Activated CD8-positive, alpha-beta T cell treated with anti-CD3 and anti-CD28 coated beads, Interleukin-2, amount 10 ng/mL, durations not matched to agents 7 days and 5 days (primary cell): ENCODE data around the gene WDFY4. TPM values are rescaled to one million over a fixed set of nuclear protein-coding genes. Genes with fewer than 3 reads are reported as not detected.

Source experiments
- ATAC-seq: fragments of 150-1000 bp; cut with Tn5 transposase; one replicate; pipeline ENCODE4 v1.10.0; 2021; ENCODE audit warnings: moderate library complexity
- CTCF ChIA-PET: fragments of 350-600 bp; sonication (Branson Sonifier 250); formaldehyde crosslinking; loops from one replicate; lab custom pipeline; 2021; ENCODE audit warnings: antibody characterized with exemption; lab: Charles Lee
- POLR2A ChIA-PET: fragments of 350-600 bp; sonication (Branson Sonifier 250); formaldehyde crosslinking; loops from one replicate; lab custom pipeline; 2021; ENCODE audit warnings: antibody characterized with exemption; lab: Charles Lee
- DNase-seq: peaks from one replicate; pipeline ENCODE4 v3.0.0-alpha.2; 2020
- H3K27ac Mint-ChIP-seq: one replicate; pipeline ENCODE4 v1.8.0; 2021; ENCODE audit warnings: mild to moderate bottlenecking, mixed read lengths
- H3K27me3 Mint-ChIP-seq: one replicate; pipeline ENCODE4 v1.8.0; 2021; ENCODE audit warnings: low read depth, mixed read lengths
- H3K36me3 Mint-ChIP-seq: one replicate; pipeline ENCODE4 v1.8.0; 2021; ENCODE audit warnings: low read depth, mixed read lengths
- H3K4me1 Mint-ChIP-seq: one replicate; pipeline ENCODE4 v1.8.0; 2021; ENCODE audit warnings: low read depth, mixed read lengths
- H3K4me3 Mint-ChIP-seq: one replicate; pipeline ENCODE4 v1.8.0; 2021; ENCODE audit warnings: mild to moderate bottlenecking, mixed read lengths
- H3K9me3 Mint-ChIP-seq: one replicate; pipeline ENCODE4 v1.8.0; 2022; ENCODE audit warnings: mixed read lengths; ENCODE audit not compliant: insufficient read depth
- total RNA-seq, 2 experiments: library from RNA; stranded (reverse); gene quantifications; one replicate each; pipeline ENCODE4 v1.2.3, GENCODE V29; 2021

Gene WDFY4
- total RNA-seq, 2 experiments from 2014 or later, result 0.16 to 0.37 TPM

DNA sequence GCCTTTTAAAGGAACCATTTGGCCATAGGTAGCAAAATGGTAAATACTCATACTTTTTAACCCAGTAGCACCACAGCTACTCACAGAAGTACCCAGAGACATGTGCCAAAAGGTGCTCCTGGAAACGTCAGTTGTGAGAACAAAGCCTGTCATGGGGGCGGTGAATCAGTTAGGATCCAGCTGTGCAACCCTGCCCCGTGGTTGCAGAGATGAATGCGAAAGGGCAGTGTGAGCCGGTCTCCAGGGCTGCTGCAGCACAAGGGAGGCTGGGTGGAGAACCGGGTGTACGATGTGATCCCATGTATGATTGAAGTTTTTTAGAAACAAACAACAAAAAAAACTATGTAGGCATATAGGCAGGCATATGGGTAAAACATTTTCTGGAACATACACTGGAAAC, 256.3 kb downstream of the WDFY4 start:
- Mint-ChIP-seq H3K27ac (no peak overlapping the region), H3K9me3 (no peaks in the 10 kb centered on the region), H3K4me3 (no peak overlapping the region), H3K4me1 (no peaks in the 10 kb centered on the region), H3K36me3 (no peaks in the 10 kb centered on the region), H3K27me3 (peaks cover 2% of the 10 kb centered on the region)
- DNase-seq (no peak), ATAC-seq (no peak)
- POLR2A ChIA-PET, result no interaction called here
- CTCF ChIA-PET, result no interaction called here

DNA sequence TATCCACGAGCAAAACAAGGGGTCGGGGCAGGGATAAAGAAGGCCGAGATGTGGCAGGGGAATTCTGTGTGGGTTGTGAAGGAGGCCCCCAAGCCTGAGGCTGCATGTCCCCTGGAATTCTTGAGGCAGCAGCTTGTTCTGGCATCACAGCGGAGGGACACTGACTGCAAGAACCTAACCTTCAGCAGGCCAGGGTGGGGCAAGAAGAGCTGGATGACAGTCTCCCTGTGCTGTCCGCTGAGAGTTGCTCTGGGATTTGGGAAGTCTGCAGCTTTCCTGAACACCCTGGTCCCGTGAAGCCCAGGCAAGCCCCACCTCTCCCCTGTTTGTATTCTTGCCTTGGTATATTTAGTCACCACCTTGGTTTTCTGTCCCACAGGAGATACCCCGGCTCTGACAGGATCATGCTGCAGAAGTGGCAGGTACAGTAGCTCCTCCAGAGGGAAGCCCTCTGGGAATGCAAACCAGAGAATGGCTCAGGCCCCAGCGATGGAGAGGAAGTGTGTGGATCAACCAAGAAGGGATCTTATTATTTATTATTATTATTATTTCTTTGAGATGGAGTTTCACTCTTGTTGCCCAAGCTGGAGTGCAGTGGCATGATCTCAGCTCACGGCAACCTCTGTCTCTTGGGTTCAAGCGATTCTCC, 256.9 kb downstream of the WDFY4 start:
- no peaks in the 10 kb centered on the region for H3K4me1 Mint-ChIP-seq
- ChIA-PET POLR2A (no interaction called here), CTCF (no interaction called here)
- DNase-seq (no peak), ATAC-seq (no peak)
- no peaks in the 10 kb centered on the region for H3K36me3 Mint-ChIP-seq
- H3K27me3 Mint-ChIP-seq, result peaks cover 2% of the 10 kb centered on the region
- H3K27ac Mint-ChIP-seq, result no peak overlapping the region
- H3K4me3 Mint-ChIP-seq, result no peak overlapping the region
- no peaks in the 10 kb centered on the region for H3K9me3 Mint-ChIP-seq

DNA sequence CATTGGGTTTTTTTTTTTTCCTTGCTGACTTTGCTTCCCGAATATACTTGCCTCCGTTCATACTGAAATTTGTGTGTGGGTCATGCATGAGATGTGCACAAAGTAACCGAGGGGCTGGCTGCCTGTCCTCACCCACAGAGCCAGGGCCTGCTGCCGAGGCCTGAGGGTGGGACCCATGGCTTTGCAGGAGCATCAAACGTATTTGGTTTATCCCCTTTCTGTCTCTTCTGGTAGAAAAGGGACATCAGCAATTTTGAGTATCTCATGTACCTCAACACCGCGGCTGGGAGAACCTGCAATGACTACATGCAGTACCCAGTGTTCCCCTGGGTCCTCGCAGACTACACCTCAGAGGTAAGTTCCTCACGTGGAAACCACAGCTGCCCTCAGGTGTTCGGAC, 258.4 kb downstream of the WDFY4 start:
- H3K36me3 Mint-ChIP-seq, result no peaks in the 10 kb centered on the region
- no peak for ATAC-seq
- H3K9me3 Mint-ChIP-seq, result no peaks in the 10 kb centered on the region
- no peak for DNase-seq
- peaks cover 2% of the 10 kb centered on the region for H3K27me3 Mint-ChIP-seq
- POLR2A ChIA-PET, result no interaction called here
- H3K27ac Mint-ChIP-seq, result no peak overlapping the region
- no peak overlapping the region for H3K4me3 Mint-ChIP-seq
- CTCF ChIA-PET, result no interaction called here
- H3K4me1 Mint-ChIP-seq, result no peaks in the 10 kb centered on the region

DNA sequence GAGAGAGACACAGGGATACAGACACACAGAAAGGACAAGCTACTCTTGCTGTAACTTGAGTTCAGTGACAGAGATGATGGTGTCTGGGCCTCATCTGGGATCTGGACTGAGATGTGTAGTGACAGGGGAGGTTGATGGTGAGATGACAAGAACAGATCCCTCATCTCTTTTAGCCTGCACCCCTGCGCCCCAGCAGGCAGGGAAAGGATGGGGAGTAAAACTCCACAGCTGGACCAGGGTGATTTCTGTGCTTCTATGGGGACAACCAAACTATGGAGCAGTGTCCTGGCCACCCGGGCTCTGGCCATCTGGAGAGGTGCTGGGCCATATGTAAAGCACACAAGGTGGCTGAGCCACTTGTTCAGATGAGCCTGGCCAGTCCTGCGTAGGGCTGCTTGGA, 259.5 kb downstream of the WDFY4 start:
- Mint-ChIP-seq H3K36me3 (no peaks in the 10 kb centered on the region), H3K27ac (no peak overlapping the region), H3K4me3 (no peak overlapping the region), H3K4me1 (no peaks in the 10 kb centered on the region), H3K9me3 (no peaks in the 10 kb centered on the region), H3K27me3 (peaks cover 2% of the 10 kb centered on the region)
- ATAC-seq, result no peak
- ChIA-PET CTCF (no interaction called here), POLR2A (no interaction called here)
- no peak for DNase-seq

DNA sequence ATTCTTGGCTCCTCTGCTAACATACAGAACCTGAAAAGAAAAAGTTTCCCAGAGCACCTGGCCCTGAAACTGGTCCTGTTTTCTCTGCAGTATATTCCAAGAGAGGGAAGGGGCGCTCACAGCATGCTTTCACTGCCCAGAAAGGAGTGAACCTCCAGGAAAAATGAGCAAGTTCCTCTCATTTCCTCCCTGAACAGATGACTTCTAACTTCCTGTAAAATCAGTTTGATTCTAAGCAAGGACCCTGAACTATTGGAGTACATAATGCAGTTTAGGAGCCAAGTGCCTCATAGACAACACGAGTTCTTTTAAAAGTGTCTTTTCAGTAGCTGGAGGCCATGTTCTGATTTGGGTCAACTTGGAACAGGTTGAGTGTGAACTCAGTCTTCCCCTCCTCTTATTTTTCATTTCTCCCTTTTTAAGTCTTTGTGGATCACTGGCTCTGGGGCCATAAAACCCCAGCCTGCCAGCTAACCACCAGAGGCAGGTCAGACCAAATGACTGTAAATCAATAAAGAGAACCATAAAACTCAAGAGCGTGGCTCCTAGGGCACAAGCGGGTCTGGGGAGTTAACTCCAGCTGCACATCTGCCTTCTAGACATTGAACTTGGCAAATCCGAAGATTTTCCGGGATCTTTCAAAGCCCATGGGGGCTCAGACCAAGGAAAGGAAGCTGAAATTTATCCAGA, 260.9 kb downstream of the WDFY4 start:
- Mint-ChIP-seq H3K9me3 (no peaks in the 10 kb centered on the region), H3K4me3 (no peak overlapping the region), H3K27me3 (no peaks in the 10 kb centered on the region), H3K36me3 (no peaks in the 10 kb centered on the region), H3K4me1 (no peaks in the 10 kb centered on the region), H3K27ac (no peak overlapping the region)
- no peak for ATAC-seq
- ChIA-PET CTCF (interaction anchor here (1.2 kb wide), 1 partner anchor 287 kb away, joined by 3 read pairs; no protein-coding TSS in a partner anchor), POLR2A (no interaction called here)
- no peak for DNase-seq

DNA sequence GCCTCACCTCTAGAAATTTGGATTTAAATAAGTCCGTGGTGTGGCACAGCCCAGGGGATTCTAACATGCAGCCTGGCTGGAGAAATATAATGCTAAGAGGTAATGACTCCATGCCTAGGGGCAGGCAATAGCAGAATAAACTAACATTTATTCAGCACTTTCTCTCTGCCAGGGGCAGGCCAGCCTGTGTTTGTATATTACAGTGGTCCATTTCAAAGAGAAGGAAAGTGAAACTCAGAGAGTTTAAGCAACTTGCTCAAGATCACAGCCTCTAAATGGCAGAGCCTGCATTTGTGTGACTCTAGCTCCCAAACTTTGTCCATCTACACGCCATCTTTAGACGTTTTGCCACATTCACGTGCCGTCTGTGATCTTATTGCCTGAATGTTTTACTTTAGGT, 261.7 kb downstream of the WDFY4 start:
- H3K9me3 Mint-ChIP-seq, result no peaks in the 10 kb centered on the region
- H3K27me3 Mint-ChIP-seq, result no peaks in the 10 kb centered on the region
- no peak overlapping the region for H3K4me3 Mint-ChIP-seq
- no peaks in the 10 kb centered on the region for H3K4me1 Mint-ChIP-seq
- no peak for ATAC-seq
- DNase-seq, result no peak
- CTCF ChIA-PET, result no interaction called here
- POLR2A ChIA-PET, result no interaction called here
- H3K36me3 Mint-ChIP-seq, result no peaks in the 10 kb centered on the region
- H3K27ac Mint-ChIP-seq, result no peak overlapping the region

DNA sequence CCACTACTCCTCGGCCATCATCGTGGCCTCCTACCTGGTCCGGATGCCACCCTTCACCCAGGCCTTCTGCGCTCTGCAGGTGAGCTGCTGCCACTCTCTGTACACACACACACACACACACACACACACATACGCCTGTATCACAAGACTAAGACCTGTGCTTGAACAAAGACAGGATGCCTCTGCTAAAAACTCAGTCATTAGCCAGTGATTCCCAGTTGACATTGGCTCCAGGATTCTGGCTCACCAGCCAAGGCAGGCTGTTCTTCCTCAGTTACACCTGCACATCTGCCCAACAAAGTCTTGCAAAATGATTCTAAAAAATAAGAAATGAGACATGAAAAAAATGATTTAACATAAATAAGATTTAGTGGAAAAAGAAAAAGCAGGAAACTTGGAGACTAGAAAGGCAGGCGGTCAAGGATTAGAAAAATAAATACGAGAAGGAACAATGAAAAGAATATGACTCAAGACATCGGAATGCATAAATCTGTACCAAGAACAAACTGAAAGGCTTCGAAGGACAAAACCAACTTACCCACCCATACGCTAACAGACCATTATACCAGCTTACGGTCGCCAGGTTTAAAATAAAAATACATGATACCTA, 262.3 kb downstream of the WDFY4 start:
- POLR2A ChIA-PET, result no interaction called here
- H3K9me3 Mint-ChIP-seq, result no peaks in the 10 kb centered on the region

DNA sequence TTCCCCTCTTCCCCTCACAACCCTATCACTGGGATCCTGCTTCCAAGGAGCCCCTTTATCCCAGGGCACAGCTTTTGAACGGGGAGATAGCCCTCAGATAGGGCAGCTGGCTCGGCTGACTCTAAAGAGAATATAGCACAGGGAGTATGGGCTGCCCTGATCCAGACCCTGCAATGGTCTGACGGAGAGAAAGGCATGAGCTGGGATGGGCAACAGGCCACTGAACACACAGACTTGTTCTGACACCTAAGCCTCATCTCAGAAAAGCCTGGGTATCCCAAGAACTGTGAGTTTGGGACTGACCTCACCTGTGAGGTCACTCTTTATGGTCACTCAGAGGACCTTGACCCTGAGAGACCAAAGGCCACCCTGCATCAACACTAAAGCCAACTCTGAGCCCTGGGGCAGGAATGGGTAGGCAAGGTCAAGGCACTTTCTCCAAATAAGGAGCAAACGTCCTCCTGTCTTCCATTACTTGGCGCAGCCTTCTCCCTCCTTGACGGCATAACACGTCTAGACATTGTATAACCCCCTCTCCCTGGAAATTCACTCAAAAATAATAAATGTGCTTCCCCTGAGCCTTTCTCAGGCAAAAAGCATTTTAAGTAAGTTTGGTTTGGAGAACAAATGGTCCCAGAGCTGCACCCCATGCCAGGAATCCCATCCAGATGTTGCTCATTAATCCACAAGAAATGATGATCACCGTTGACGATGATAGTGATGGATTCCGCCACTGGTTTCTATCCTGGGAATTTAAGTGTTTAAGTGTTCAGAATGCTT, 263.2 kb downstream of the WDFY4 start:
- no peak for DNase-seq
- Mint-ChIP-seq H3K4me3 (no peak overlapping the region), H3K27ac (no peak overlapping the region), H3K36me3 (no peaks in the 10 kb centered on the region), H3K27me3 (no peaks in the 10 kb centered on the region), H3K9me3 (no peaks in the 10 kb centered on the region), H3K4me1 (no peaks in the 10 kb centered on the region)
- ChIA-PET POLR2A (no interaction called here), CTCF (interaction anchor here (1.1 kb wide), 1 partner anchor 290 kb away, joined by 3 read pairs; no protein-coding TSS in a partner anchor)
- ATAC-seq, result no peak

More for the DNA sequence above, 262.3 kb downstream of the WDFY4 start:
- CTCF ChIA-PET, result interaction anchor here (1.1 kb wide), 1 partner anchor 289 kb away, joined by 3 read pairs; no protein-coding TSS in a partner anchor
- Mint-ChIP-seq H3K27ac (no peak overlapping the region), H3K4me1 (no peaks in the 10 kb centered on the region), H3K4me3 (no peak overlapping the region), H3K36me3 (no peaks in the 10 kb centered on the region), H3K27me3 (no peaks in the 10 kb centered on the region)
- DNase-seq (no peak), ATAC-seq (no peak)

DNA sequence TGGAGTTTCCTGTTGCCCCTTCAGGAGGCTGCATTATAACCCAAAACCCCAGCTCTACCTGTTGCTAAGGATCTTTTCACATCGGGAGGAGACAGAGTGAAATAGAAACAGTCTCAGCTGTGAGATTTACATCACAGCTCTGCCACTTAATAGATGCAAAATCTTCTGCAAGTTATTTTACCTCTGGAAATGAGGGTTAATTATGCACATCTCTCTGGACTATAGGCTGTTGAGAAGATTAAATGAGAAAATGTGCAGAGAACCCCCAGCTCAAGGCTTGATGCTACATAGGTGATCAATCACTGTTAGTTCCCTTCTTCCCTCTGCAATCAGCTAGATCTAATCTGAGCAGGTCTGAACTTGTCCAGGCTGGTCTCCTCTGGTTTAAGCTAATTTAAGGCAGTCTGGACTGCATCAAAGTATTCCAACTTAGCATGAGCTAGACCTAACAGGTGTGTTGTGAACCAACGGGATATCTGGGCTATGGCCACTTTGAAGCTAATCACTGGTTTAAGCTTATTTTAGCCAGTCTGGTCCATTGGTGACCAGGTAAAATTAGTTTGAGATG, 263.9 kb downstream of the WDFY4 start:
- POLR2A ChIA-PET, result no interaction called here
- H3K36me3 Mint-ChIP-seq, result no peaks in the 10 kb centered on the region
- peaks cover 3% of the 10 kb centered on the region for H3K27me3 Mint-ChIP-seq
- DNase-seq (no peak), ATAC-seq (no peak)
- H3K27ac Mint-ChIP-seq, result no peak overlapping the region
- no peaks in the 10 kb centered on the region for H3K4me1 Mint-ChIP-seq
- CTCF ChIA-PET, result interaction anchor here (1.6 kb wide), 1 partner anchor 292 kb away, joined by 5 read pairs; no protein-coding TSS in a partner anchor
- H3K9me3 Mint-ChIP-seq, result no peaks in the 10 kb centered on the region
- no peak overlapping the region for H3K4me3 Mint-ChIP-seq

DNA sequence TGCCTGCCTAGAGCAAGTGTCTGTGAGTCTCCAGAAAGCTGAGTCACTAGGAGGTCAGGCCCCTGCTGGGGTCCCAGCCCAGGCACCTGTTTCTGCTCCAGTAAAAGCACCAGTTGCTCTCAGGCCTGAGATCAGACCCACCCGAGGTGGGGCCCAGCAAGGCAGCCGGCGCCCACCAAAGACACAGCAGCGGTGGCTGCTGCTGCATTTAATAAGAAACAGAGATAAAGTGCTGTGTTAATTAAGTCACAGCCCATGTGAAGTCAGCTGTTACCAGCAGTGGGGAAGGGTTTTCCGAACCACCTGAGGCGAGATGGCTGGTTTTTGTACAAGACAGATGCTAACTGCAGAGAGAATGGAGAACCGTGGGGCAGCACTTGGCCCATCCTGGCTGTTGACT, 267.0 kb downstream of the WDFY4 start:
- ATAC-seq (no peak), DNase-seq (no peak)
- H3K9me3 Mint-ChIP-seq, result no peaks in the 10 kb centered on the region
- H3K36me3 Mint-ChIP-seq, result no peaks in the 10 kb centered on the region
- H3K27ac Mint-ChIP-seq, result no peak overlapping the region
- ChIA-PET CTCF (no interaction called here), POLR2A (no interaction called here)
- no peak overlapping the region for H3K4me3 Mint-ChIP-seq
- H3K27me3 Mint-ChIP-seq, result peaks cover 6% of the 10 kb centered on the region
- no peaks in the 10 kb centered on the region for H3K4me1 Mint-ChIP-seq

DNA sequence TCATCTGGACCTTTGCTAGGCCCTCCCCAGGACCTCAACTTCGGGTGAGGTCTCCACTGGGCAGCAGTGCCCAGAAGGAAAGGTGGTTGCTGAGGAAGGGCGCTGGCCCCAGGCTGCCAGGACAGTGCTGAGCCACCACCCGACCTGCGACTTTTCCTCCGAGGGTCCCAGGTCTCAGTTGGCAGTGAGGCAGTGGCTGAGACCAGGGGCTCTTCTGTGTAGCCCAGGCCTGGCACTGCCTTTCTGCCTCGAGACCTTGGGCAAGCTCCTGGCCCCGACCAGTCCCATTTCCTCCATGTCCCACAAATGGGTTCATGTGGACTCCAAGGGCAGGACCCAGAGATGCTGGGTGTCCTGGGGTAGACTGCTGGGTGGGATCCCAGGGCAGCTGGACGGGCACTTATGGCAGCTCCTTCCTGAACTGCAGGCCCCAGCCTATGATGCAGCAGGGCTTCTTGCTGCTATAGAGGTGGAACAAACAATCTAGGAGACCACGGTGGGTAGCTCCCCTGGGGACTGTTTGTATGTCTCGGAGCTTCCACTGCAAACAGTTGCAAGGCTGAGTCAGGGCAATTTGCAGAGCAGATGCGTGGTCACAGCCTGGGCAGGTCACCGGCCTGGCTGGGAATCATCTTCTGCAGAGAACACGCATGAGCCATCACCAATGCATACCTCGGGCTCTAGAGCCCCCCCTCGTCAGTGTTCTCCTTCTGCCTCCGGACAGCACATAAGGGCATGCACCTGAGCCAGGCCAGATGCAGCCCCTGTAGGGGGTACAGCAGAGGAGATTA, 272.9 kb downstream of the WDFY4 start:
- ChIA-PET CTCF (interaction anchor here (1.2 kb wide), 1 partner anchor 301 kb away, joined by 3 read pairs; no protein-coding TSS in a partner anchor), POLR2A (no interaction called here)
- H3K4me1 Mint-ChIP-seq, result no peaks in the 10 kb centered on the region
- ATAC-seq (no peak), DNase-seq (no peak)
- H3K9me3 Mint-ChIP-seq, result no peaks in the 10 kb centered on the region
- peaks cover 16% of the 10 kb centered on the region for H3K27me3 Mint-ChIP-seq
- H3K36me3 Mint-ChIP-seq, result no peaks in the 10 kb centered on the region
- no peak overlapping the region for H3K27ac Mint-ChIP-seq
- H3K4me3 Mint-ChIP-seq, result no peak overlapping the region
